ENCODE data around the gene CUL5.
"Not testable (repeated sequence)": the region's sequence is repeated elsewhere in the genome, so short reads cannot be mapped to it uniquely, and the experiment has no call there.

The CUL5 gene

DNA sequence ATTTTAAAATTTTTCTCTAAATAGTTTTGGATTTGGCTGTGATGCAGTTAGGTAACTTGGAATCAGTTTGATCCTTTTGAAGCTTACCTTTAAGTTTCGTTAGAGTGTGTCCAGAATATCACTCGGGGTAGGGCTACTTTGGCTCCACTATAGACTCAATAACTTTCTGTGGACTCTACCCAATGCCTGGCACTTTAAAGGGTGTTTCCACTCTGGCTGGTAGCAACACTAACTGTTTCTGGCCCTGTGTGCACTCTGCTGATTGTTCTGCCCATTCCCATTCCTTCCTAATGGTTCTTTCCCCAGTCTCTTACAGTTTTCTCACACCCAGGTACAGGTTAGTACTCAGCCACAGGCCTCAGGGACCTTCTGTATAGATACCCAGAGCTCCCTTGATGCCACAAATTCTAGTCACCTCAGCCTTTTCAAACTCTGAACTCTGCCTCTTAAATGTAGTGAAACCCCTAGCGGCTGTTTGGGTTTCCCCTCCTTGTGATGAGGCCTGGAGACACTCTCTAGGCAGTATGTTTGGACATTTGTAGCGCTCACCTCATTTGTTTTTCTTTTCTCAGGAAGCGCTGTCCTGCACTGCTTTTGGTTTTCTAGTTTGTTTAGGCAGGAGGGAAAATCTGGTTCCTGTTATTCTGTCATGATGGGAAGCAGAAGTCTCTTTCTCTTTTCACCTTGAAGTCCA lies 16.8 kb downstream of the CUL5 start:
- peak; percentile 14 for DNase-seq (ENCODE audit: low spot score)

GRCh38 chr11:108027057-108027456 lies 18.4 kb downstream of the CUL5 start:
- DNase-seq (ENCODE audit: low spot score) = no peak

DNA sequence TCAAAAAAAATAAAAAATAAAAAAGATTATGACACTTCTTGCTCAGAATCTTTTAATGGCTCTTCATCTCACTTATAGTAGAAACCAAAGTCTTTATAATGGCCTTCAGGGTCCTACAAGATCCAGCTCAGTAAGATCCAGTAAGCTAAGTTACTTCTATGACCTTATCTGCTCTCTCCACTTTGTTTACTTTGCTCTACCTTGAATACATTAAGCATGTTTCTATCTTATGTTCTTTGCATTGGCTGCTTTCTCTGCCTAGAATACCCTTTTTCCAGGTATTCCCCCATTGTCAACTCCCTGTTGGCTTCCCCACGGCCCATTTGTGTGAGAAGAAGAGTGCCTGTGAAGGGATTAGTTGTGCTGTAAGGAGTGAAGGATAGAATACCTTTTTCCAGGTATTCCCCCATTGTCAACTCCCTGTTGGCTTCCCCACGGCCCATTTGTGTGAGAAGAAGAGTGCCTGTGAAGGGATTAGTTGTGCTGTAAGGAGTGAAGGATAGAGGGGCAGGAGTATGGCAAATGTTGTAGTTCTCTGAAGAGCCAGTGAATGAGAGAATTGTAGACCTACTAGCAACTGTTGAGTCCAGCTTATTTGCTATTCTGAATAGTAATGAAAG lies 20.2 kb downstream of the CUL5 start:
- DNase-seq (ENCODE audit: low spot score) = not testable (repeated sequence)

- not testable (repeated sequence) for DNase-seq (ENCODE audit: low spot score)
These were observed 22.9 kb downstream of the CUL5 start for GRCh38 chr11:108031604-108032003.

- DNase-seq (ENCODE audit: low spot score) = no peak
These were observed 24.1 kb downstream of the CUL5 start for GRCh38 chr11:108032800-108033199.

- no peak for DNase-seq (ENCODE audit: low spot score)
These were observed 25.3 kb downstream of the CUL5 start for GRCh38 chr11:108034034-108034433.

DNA sequence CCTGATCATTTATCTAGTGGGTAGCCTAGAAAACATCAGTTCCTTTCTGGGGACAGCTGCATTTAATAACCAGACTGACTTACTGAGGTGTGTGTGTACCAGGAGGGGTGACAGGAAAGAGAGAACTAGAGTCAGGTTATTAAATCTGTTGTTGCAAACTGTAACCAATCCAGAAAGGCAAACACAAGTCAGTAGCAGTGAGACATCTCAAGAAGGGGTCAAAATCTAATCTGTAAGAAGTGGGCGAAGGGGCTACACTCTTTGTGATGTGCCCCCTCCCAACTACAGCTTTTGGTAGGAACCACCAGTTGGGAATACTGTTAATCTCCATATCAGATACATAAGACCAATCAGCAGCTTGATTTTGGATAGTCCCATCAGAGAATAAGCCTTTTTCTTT lies 26.3 kb downstream of the CUL5 start:
- DNase-seq (ENCODE audit: low spot score) = no peak

- no peak for DNase-seq (ENCODE audit: low spot score)
These were observed 27.0 kb downstream of the CUL5 start for GRCh38 chr11:108035690-108036089.

DNA sequence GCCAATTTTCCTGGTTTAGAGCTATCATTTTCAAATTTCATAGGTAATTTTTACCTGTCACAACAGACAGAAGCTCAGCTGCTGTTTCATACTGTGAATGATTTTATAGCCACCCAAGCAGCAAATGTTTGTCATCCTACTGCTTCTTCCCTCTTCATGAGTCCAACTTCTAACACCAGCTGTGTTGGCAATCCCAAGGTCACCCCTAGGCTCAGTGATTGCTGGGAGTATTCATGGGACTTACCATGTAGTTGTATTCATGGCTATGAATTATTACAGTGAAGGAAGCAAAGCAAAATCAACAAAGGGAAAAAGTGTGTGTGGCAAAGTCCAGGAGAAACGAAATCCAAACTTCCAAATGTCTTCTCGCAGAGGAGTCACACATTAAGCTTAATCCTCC lies 28.5 kb downstream of the CUL5 start:
- DNase-seq (ENCODE audit: low spot score) = no peak

DNA sequence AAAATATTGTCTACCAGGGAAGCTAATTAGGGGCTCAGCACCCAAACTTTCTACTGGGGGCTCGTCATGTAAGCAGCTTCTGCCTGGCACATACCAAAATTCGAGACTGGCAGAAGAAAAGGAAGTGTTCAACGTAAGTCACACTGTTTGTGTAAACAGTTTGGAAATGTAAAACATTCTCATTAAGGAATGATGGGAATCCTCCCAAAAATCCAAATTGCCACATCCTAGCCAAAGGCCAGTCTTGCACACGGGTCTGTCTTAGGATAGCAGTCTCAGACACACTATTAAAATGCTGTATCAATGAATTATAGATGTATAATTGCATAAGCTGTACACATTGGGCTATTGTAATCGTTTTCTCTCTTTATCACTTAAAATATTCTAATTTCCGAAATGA lies 28.9 kb downstream of the CUL5 start:
- no peak for DNase-seq (ENCODE audit: low spot score)

DNA sequence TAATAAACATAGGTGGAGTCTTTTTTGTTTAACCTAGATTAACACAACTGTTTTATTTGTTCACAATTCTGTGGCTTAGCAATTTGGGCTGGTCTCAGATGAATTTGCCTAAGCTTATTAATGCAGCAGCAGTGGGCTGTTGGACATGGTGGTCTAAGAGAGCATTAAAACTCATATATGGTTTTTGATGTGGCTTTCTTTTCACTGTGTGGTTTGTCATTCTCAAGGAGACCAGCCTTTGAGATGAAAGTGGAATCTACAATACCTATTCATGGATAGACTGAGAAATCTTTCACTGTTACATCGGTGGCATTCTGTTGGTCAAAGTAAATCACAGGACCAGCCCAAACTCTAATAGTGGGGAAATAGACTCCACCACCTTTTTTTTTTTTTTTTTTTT lies 39.6 kb downstream of the CUL5 start:
- no peak for DNase-seq (ENCODE audit: low spot score)

GRCh38 chr11:108062336-108062735 lies 53.6 kb downstream of the CUL5 start:
- no peak for DNase-seq (ENCODE audit: low spot score)

GRCh38 chr11:108063410-108063809 lies 54.7 kb downstream of the CUL5 start:
- no peak for DNase-seq (ENCODE audit: low spot score)

DNA sequence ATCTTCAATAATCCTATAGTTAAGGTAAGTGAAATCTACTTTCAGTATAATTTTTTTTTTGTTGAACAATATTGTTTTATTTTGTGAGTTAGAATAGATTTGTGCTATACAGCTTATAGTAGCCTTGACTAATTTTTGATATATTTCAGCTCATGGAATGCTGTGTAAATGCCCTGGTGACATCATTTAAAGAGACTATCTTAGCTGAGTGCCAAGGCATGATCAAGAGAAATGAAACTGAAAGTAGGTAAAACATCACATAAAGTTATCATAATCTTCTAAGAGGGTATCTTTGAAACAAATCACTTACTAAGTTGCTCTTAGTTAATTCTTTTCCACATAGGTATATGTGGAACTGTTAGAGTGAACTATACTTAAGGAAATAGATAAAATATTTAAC lies 61.2 kb downstream of the CUL5 start:
- peak; percentile 22 for DNase-seq (ENCODE audit: low spot score)

GRCh38 chr11:108084811-108085210 lies 76.1 kb downstream of the CUL5 start:
- DNase-seq (ENCODE audit: low spot score) = no peak

- DNase-seq (ENCODE audit: low spot score) = no peak
These were observed 77.0 kb downstream of the CUL5 start for GRCh38 chr11:108085672-108086071.

GRCh38 chr11:108092134-108092533 lies 83.4 kb downstream of the CUL5 start:
- no peak for DNase-seq (ENCODE audit: low spot score)

DNA sequence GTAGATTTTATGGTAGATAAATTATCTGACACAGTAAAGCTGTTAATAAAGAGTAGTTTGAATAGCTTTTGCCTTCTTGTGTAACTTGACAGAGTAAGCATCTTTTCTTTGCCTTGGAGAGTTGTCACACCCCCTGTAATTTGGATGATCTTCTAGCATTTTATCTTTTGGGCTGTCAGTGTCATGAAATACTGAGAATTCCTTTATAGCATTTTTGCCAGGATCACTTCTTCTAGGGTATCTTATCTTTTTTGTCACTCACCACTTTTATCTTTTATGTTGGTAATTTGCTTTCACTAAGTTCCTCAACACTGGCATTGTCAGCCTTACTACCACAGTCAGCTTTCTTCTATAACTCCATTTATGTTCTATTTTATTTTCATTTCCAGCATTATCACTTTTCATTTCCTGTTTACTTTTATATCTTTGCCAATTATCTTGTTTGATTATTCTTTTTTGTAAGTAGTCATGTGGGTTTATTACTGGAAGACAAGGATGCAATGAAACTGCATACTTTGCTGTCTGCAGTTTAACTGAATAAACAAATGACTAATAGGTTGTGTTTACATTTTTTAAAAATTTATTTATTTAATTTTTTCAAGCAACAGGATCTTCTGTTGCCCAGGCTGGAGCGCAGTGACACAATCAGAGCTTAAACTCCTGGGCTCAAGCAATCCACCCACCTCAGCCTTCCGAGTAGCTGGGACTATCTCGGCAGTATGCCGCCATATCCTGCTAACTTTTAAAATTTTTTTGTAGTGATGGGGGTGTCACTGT lies 84.6 kb downstream of the CUL5 start:
- DNase-seq (ENCODE audit: low spot score) = no peak

GRCh38 chr11:108097179-108097578 lies 88.5 kb downstream of the CUL5 start:
- DNase-seq (ENCODE audit: low spot score) = no peak

GRCh38 chr11:108101090-108101775 lies 92.5 kb downstream of the CUL5 start:
- DNase-seq (ENCODE audit: low spot score) = no peak

GRCh38 chr11:108111126-108111525 lies 102.4 kb downstream of the CUL5 start:
- DNase-seq (ENCODE audit: low spot score) = no peak

DNA sequence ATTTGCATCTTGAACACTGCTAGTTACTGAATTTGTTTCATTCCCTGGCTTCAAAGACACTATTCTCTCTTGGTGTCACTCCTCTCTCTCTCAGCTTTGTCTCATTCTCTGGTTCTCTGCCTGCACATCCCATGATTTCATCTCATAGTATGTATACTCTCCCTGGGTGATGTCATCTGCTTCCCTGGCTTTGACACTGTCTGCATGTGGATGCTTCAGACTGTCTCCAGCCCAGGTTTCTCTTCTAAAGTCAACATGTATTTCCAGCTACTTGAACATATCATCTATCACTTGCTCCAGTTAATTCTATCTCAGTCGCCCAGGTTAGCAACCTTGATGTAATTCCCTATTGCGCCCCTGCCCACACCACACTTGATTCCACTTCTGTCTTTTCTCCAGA lies 103.4 kb downstream of the CUL5 start:
- no peak for DNase-seq (ENCODE audit: low spot score)
